NCI-H1436 (cell line): Measurements from ENCODE around the gene SDK2.

Experiments
- DNase-seq: peaks from one replicate; lab custom pipeline; 2025; lab: John Stamatoyannopoulos, UW

The SDK2 gene

DNA sequence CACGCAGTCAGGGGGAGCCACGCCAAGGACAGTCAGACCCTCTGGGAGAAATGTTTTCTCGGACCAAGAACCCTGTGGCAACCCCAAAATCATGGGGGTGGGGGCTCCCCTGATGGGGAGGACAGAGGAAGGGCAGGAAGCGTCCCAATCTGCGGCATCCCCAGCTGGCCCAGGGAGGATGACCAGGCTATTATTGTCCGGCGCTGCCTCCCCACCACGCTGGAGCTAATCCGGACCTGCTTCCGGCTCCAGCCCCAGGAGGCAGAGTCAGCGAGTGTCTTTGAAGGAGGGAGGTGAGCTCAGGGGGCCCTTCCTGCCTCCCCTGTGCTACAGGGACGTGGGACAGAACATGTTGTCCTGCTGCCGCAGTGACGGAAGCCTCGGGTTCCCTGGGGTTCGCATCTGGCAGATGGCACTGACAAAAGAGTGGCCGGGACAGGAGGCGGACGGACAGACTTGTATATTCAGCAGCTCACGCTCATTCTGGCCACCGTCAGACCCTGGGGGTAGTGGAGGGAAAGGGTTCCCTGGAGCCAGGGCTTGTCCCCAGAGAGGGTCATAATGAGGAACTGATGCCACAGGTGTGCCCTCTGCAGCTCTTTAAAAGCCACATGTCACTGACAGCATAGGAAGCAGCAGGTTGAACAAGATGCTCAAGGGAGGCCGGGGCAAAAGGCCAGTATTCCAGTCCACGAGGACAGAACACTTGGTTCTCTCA, 278.2 kb downstream of the SDK2 start:
- DNase-seq, result no peak

DNA sequence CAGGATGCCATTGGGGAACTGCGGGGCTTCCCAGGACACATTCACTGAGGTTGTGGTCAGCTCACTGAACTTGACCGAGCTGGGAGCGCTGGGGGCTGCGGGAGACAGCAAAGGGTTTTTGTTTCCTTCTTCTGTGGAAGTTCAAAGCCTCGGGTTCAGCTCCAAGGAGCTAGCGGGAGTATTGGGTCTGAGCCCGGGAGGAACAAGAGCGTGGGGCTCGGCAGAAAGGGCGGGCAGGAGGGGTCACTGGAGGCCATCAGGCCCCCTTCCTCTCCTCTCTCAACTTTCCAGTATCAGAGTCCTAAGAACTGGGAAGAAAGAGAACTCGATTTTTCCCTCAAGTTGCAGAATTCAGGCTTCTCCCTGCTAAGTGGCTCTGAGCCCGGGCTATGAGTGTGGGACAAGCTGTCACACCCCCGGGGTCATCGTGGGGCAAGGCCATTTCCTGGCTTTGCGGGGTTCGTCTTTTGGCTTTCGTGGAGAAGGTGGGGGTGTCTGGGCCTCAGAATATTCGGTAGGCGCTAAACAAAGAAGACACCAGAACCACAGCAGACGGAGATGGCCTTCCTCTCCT, 278.9 kb downstream of the SDK2 start:
- DNase-seq, result no peak

DNA sequence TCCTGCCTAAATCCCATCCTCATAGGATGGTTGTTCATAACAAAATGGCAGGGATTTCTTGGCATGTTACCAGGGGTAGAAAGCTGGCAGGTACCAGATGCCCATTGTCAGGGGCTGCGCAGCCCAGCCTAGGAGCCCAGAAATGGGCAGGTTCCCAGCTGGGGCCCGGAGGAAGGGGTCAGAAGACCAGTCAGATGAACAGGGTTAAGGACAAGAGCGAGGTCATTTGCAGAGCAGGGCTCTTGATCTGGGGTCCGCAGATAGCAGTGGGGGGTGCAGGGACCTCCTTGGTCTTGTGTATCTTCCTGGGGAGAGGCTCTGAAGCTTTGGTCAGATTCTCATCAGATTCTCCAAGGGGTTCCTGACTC, 280.1 kb downstream of the SDK2 start:
- no peak for DNase-seq

DNA sequence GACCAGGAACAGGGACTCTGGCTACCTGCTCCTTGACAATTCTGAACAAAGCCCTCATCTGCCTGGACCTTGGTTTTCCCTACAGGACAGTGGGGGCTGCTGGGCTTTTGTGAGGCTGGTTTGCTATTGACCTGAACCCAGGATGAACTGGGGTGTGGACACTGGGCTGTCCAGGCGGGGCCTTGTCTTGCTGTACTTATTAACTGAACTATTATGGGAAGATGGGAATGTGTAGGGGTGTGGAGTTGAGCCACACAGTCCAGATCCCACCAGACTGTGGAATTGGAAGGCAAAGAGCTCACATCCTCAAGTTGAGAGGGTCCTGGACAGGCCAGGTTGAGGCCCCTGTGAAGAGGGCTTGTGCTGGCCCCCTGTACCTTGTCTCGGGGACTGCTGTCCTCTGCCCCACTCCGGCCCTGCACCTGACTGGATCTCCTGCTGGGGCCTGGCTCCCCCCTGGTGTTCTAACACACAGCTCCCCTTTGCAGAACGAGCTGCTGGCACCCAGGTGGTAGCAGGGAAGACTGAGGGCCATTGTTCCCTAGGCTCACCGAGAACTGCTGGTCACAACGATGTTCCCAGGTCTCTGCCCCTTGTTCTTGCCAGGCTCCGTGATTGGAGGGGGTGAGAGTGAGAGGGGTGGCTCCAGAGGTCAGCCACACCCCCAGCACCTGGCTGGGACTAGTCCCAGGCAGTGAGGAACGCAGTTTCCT, 280.6 kb downstream of the SDK2 start:
- DNase-seq, result no peak

DNA sequence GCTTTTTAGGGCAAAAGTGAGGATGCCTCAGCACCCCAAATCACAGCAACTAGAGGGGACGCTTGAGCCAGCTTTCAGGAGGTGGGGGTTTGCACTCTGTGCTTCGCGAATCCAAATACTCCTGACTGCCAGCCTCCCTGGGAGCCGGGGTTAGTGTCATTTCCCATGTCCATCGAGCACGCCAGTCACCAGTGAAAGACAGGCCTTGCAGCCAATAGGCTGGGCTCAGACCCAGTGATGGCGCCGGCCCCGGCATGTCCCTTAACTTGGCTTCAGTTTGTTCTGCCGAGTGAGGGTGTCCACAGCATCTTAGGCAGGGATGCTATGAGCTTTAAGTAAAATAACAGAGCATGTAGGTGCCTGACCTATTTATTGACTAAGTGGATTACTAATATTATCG, 281.5 kb downstream of the SDK2 start:
- DNase-seq, result no peak

- DNase-seq, result no peak
Observed at GRCh38 chr17:73360961-73361761, 283.1 kb downstream of the SDK2 start.

- no peak for DNase-seq
Observed at GRCh38 chr17:73359987-73360410, 284.2 kb downstream of the SDK2 start.

GRCh38 chr17:73359352-73359751, 284.9 kb downstream of the SDK2 start:
- no peak for DNase-seq

DNA sequence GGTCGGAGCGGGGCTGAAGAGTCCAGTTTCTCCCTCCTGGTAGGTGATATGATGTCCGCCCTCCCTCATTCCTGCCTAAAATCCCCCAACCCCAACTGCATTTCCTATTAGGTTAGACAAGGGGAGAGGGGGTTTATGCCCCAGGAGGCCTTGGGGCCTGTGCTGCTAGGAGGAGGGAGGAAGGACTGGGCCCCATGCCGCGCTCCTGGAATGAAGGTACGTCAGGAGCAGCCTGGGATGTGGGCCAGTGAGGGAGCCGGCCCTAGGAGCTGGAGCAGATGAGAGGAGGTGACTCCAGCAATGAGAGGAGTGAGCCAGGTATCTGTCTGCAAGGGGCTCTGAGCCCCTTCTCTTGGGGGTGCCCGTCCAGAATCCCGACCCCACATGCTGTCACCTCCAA, 285.6 kb downstream of the SDK2 start:
- DNase-seq, result no peak

DNA sequence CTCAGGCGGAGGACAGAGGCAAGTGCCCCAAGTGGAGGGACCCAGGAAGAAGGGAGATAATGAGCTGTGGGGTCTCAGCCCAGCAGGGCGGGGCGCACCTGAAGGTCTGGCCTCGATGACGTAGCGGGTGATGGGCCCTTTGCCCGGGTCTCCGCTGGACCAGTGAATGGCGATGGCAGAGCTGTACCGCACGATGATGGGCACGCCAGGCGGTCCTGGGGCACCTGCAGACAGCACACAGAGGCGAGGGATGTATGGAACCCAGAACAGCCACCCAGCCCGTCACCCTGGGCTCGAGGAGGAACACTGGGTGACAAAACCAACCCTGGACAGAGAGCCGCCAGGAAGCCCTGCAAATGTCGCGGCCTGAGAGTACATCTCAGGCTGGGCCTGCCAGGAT, 286.3 kb downstream of the SDK2 start:
- no peak for DNase-seq

DNA sequence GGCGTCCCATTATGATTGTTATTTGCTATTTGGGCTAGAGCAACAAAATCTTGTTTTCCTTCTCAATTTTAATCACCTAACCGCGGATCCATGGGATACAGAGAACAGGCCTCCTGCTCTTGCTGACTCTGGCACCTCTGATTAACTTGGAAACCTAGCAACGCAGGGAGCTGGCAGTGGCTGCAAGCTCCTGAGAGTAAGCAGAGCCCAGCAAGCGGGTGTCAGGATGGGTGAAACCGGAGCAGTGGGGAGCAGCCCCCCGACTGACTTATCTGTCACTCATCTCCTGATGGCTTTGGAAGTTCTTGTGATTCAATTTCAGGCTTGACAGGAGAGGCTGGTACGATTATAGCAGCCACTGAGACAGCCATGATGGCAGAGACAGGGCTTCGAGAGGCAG, 286.9 kb downstream of the SDK2 start:
- DNase-seq, result no peak

GRCh38 chr17:73356561-73357170, 287.6 kb downstream of the SDK2 start:
- DNase-seq, result no peak

- DNase-seq, result no peak
Observed at GRCh38 chr17:73354423-73355284, 289.6 kb downstream of the SDK2 start.

- DNase-seq, result no peak
Observed at GRCh38 chr17:73352261-73352660, 292.0 kb downstream of the SDK2 start.

DNA sequence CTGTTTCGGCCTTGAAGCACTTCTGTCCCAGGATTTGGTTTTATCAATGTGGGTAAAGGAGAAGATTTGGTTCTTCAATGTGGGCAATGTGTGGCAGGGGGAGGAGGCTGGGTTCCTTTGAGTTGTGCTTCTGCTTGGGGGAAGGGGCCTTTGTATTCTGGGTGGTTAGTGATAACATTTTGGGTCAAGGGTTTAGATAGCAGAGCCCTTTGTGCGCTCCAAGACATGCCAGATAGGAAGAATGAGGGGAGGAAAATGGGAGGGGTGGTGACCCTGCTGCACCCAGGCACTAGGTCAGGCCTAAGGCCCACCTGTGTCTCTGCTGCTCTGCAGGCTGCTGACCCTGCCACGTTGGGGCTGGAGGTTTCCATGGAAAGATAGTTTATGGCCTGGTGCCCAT, 292.5 kb downstream of the SDK2 start:
- DNase-seq, result no peak

- no peak for DNase-seq
Observed at GRCh38 chr17:73350864-73351263, 293.4 kb downstream of the SDK2 start.

GRCh38 chr17:73349647-73350046, 294.6 kb downstream of the SDK2 start:
- no peak for DNase-seq

DNA sequence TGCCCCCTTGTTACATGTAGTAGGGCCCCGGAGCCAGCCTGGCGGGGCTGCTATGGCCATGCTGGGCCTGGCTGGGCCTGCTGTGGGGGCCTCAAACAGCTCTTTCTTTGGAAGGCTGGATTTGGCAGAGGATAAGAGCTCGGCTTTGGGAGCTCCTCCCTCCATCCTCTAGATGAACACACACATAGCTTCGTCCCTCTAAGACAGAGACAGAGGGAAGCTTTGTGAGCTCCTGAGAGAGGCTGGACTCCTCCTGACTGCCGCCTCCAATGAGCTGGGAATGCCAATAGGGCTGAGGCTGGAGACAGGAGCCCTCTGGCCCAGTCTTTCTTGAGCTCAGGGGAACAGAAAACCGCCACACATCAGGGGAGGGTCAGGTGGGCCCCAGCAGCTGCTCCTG, 295.1 kb downstream of the SDK2 start:
- DNase-seq, result no peak

GRCh38 chr17:73348829-73349095, 295.5 kb downstream of the SDK2 start:
- no peak for DNase-seq

DNA sequence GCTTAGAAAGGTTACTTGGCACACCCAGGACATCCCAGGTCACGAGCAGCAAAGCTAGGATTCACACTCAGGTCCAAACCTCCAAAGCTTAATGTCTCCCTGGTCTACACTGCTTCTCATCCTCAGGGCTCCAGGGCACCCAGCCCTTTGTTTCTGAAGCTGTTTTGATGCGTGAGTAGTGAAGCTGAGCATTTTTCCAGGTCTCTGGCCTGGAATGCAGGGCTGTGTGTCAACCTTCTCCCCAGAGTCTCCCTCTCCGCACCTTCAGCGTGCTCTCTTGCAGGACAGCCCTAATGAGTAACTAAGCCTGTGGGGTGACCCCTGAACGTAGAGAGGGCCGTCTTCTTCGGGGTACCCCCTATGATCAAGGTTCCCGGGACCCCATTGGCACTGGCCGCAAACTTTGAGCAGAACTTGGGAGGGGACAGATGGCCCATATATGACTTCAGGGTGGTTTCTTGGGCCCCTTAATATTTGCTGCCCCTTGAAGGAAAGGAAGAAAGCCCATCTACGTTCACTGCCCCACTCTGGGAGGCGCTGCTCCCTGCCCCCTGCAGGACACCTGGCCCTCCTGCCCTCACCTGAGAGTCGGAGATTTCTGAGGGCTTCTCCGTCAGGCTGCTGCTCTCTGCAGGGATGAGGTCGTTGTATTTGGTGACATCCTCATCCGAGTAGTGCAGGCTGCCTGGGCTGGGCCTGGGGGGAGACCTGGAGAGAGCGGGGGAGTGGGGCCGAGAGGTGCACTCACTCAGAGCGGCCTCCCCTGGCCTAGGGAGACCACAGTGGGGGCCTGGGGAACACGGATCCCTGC, 296.0 kb downstream of the SDK2 start:
- DNase-seq, result no peak

GRCh38 chr17:73347351-73347750, 296.9 kb downstream of the SDK2 start:
- no peak for DNase-seq
